GM10248 (cell line): ENCODE data around the gene GREB1.

Source experiments
- CTCF ChIA-PET: fragments of 300-600 bp; sonication (Branson Sonifier 250); formaldehyde crosslinking; extraction: SDS; loops from one replicate; lab custom pipeline; 2021; ENCODE audit warnings: antibody characterized with exemption; lab: Yijun Ruan, JAX
- POLR2A ChIA-PET: fragments of 350-650 bp; sonication (Branson Sonifier 250); formaldehyde crosslinking; extraction: SDS; loops from one replicate; lab custom pipeline; 2020; ENCODE audit warnings: antibody characterized with exemption; lab: Yijun Ruan, JAX
- DNase-seq: peaks from one replicate; pipeline ENCODE4 v3.0.0; 2012; ENCODE audit errors: extremely low spot score
- CTCF ChIP-seq: IDR thresholded peaks from 2 replicates; pipeline ENCODE4 v1.5.1; 2012; ENCODE audit warnings: mild to moderate bottlenecking, low read depth; ENCODE audit errors: extremely low read depth, missing control alignments, control extremely low read depth

The GREB1 gene

GRCh38 chr2:11637546-11637945 is 103.7 kb downstream of the GREB1 start:
- no peak for DNase-seq
- TF ChIP-seq CTCF: no peak
- ChIA-PET CTCF (interaction anchor here (1.0 kb wide), 1 partner anchor 55 kb away, joined by 4 read pairs; no protein-coding TSS in a partner anchor), POLR2A (no interaction called here)

DNA sequence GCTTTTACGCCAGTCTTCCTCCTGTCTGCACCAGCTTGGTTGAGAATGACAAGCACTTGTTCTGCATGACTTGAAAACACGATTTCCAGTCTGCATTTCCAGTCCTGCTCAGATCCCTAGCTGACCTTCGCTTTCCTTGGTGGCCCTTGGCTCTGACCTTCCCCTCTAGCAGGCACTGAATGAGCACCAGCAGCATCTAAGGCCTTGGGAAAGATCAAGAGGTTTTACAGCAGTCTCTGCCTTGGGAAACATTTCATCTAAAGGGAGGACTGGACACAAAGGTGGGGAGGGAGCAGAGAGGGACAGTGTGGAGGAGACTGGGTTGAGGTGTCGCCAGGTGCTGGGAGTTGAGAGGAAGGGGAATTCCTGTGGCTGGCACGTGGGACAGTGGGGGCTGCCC is 105.7 kb downstream of the GREB1 start:
- no peak for TF ChIP-seq CTCF
- POLR2A ChIA-PET: no interaction called here
- CTCF ChIA-PET: no interaction called here
- no peak for DNase-seq

DNA sequence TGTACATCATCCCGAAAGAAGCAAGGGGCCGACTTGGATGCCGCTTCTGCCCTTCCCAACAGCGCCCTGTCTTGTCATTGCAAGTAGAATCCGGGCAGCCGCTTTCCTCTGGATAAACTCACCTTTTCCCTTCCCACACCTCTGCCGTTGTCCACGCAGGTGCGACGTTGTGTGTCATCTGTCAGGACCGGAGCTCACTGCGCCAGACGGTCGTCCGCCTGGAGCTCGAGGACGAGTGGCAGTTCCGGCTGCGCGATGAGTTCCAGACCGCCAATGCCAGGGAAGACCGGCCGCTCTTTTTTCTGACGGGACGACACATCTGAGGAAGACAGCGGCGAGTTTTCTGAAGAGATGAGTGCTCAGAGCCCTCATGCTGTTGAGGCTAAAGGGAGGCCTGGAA is 106.3 kb downstream of the GREB1 start:
- CTCF ChIA-PET: no interaction called here
- TF ChIP-seq CTCF: no peak
- no peak for DNase-seq
- POLR2A ChIA-PET: no interaction called here

GRCh38 chr2:11642972-11643371 is 109.1 kb downstream of the GREB1 start:
- POLR2A ChIA-PET: no interaction called here
- TF ChIP-seq CTCF: no peak
- CTCF ChIA-PET: interaction anchor here (1.5 kb wide), 1 partner anchor 510 kb away, joined by 3 read pairs; a partner anchor contains a TSS
- DNase-seq: no peak

GRCh38 chr2:11644293-11644692 is 110.4 kb downstream of the GREB1 start:
- DNase-seq: no peak
- no peak for TF ChIP-seq CTCF
- ChIA-PET CTCF (no interaction called here), POLR2A (no interaction called here)

GRCh38 chr2:11646530-11646929 is 112.7 kb downstream of the GREB1 start:
- DNase-seq: no peak
- POLR2A ChIA-PET: no interaction called here
- CTCF ChIA-PET: interaction anchor here (1.2 kb wide), 1 partner anchor 42 kb away, joined by 3 read pairs; no protein-coding TSS in a partner anchor
- no peak for TF ChIP-seq CTCF

- POLR2A ChIA-PET: no interaction called here
- TF ChIP-seq CTCF: no peak
- no peak for DNase-seq
- CTCF ChIA-PET: interaction anchor here (0.9 to 1.2 kb wide), 2 partner anchors 18 to 40 kb away, joined by 3 read pairs; no protein-coding TSS in a partner anchor
Measured at GRCh38 chr2:11647834-11648600, 114.2 kb downstream of the GREB1 start.
